Bronchial epithelial cell (primary cell): ENCODE results near the gene TACR2. TPM values are rescaled to one million over a fixed set of nuclear protein-coding genes. Genes with fewer than 3 reads are reported as not detected.

Source experiments
- DNase-seq: peaks from one replicate; pipeline ENCODE4 v3.0.0-alpha.2; 2010; ENCODE audit warnings: low read depth
- FAIRE-seq: peaks from 2 replicates; lab custom pipeline; 2011; peaks lifted over from hg19 to GRCh38; lab: Jason Lieb, UNC
- H3K27me3 ChIP-seq: 2 replicates; pipeline ENCODE4 v1.5.1; 2011; ENCODE audit warnings: low read length; ENCODE audit not compliant: control insufficient read depth, insufficient read depth
- H3K36me3 ChIP-seq: 2 replicates; pipeline ENCODE4 v1.5.1; 2011; ENCODE audit warnings: low read length; ENCODE audit not compliant: control insufficient read depth, insufficient read depth
- H3K4me3 ChIP-seq: 2 replicates; pipeline ENCODE4 v1.5.1; 2011; ENCODE audit warnings: mild to moderate bottlenecking, low read depth, low read length, control low read depth
- total RNA-seq: library from RNA; depleted of rRNA; stranded (reverse); fragments of >200 nt; gene quantifications from 2 replicates; pipeline ENCODE4 v1.2.1, GENCODE V29; 2014
- TF ChIP-seq, protein P1 (sequence below): IDR thresholded peaks from 2 replicates; pipeline ENCODE4 v1.5.1; 2011; ENCODE audit warnings: mild to moderate bottlenecking, moderate library complexity, low read length, control low read depth, inconsistent platforms; ENCODE audit not compliant: insufficient read depth, severe bottlenecking

TACR2 gene
- total RNA-seq, 1 donor from 2014 or later, result under 0.01 TPM

DNA sequence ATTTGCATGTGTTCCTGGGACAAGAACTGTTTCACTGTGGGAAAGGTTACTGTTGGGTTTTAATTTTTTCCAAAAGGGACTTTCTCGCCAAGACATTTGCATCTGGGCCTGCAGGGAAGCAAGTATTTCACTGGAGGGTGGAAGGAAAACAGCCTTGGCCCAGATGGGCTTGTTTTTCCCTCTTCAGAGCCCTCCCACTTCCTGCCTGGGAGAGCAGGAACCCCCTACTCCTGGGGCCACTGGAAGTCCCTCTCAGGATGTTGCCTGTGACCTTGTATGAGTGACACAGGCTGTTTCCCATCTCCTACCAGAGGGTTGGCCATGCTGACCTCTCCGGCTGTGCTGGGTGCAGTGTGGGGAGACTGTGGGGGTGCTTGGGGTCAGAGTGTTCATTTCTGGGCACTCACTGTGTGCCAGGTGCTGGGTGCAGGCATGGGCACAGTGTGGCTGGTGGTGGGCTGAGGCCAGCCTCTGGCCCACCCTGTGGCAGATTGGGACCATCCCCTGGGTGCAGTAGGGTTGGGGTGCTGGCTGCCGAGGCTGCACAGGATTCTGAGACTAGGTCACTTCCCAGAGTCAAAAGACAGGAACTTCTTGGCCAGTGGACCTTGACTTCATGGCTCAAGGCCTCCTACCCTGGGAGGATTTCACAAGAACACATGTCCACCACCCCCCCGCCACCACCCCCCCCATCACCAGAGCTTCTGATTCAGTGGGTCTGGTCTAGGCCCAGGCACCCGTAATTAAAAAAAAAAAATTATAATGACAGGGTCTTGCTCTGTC, 44.7 kb upstream of the TACR2 start:
- TF ChIP-seq, protein P1, sequence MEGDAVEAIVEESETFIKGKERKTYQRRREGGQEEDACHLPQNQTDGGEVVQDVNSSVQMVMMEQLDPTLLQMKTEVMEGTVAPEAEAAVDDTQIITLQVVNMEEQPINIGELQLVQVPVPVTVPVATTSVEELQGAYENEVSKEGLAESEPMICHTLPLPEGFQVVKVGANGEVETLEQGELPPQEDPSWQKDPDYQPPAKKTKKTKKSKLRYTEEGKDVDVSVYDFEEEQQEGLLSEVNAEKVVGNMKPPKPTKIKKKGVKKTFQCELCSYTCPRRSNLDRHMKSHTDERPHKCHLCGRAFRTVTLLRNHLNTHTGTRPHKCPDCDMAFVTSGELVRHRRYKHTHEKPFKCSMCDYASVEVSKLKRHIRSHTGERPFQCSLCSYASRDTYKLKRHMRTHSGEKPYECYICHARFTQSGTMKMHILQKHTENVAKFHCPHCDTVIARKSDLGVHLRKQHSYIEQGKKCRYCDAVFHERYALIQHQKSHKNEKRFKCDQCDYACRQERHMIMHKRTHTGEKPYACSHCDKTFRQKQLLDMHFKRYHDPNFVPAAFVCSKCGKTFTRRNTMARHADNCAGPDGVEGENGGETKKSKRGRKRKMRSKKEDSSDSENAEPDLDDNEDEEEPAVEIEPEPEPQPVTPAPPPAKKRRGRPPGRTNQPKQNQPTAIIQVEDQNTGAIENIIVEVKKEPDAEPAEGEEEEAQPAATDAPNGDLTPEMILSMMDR, result no peak

DNA sequence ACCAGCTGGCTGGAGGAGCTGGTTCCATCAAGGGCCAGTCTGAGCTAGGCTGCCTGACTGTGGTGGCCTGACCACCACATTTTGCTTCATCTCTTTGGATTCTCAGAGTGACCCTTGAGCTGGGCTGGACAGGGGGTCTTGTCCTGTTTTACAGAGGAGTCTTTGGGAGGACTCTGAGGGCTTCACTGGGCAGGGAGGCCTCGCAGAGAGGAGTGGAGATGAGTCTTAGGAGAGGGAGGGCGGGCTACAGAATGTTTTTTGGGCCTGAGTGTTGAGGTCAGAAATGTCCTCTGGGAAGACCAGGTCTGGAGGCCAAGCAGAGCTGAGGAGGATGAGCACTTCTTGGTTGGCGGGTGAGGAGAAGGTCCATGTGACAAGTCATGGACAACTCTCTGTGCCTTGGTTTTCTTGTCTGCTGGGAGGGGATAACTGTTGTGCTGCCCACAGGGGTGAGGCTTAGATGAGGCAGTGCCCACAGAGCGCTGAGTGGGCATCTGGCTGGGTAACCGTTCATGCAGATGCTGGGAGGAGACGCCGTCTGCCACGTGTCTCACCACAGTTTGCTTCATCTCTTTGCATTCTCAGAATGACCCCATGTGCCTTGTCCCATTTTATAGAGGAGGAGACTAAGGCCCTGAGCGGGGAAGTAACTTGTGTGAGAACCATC, 44.0 kb upstream of the TACR2 start:
- Histone ChIP-seq H3K27me3 (no peaks in the 10 kb centered on the region), H3K36me3 (no peaks in the 10 kb centered on the region), H3K4me3 (no peak overlapping the region)
- no peak for FAIRE-seq
- no peak for DNase-seq
- TF ChIP-seq, protein P1, result no peak

More for the DNA sequence above, 44.7 kb upstream of the TACR2 start:
- FAIRE-seq (no peak), DNase-seq (no peak)
- no peak overlapping the region for H3K4me3 ChIP-seq
- no peaks in the 10 kb centered on the region for H3K36me3 ChIP-seq
- H3K27me3 ChIP-seq, result no peaks in the 10 kb centered on the region

- H3K27me3 ChIP-seq, result no peaks in the 10 kb centered on the region
- no peak for FAIRE-seq
- no peak for DNase-seq
- TF ChIP-seq, protein P1, result no peak
- H3K4me3 ChIP-seq, result no peak overlapping the region
- no peaks in the 10 kb centered on the region for H3K36me3 ChIP-seq
Measured at GRCh38 chr10:69459893-69460575, 43.3 kb upstream of the TACR2 start.

DNA sequence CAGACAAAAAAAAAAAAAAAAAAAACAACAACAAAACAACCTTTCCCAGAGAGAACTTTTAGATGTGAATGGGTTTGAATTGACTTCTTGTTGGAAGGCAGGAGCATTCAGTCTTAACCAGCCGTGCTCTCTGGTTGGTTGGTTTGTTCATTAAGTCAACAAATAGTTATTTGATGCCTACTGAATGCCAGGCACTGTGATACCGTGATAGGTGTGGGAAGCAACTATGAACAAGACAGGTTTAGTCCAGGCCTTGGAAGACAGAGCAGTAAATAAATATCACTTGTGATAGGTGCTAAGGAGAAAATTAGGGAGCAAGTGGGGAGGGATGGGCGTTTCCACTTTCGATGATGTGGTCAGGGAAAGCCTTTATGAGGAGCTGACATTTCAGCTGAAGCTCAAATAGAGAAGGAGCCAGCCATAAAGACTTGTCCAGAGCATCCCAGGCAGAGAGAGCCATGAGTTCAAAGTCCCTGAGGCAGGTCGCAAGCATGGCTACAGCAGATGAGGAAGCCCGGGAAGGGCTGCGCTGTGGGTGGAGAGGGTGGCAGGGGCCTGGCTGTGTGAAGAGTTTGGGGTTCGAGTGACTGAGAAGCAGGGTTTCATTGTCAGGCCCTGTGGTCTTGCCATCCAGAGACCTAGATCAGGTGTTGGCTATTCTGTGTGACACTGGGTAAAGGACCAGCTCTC, 42.5 kb upstream of the TACR2 start:
- TF ChIP-seq, protein P1, result no peak
- Histone ChIP-seq H3K4me3 (no peak overlapping the region), H3K36me3 (no peaks in the 10 kb centered on the region), H3K27me3 (no peaks in the 10 kb centered on the region)
- no peak for FAIRE-seq
- DNase-seq, result no peak

DNA sequence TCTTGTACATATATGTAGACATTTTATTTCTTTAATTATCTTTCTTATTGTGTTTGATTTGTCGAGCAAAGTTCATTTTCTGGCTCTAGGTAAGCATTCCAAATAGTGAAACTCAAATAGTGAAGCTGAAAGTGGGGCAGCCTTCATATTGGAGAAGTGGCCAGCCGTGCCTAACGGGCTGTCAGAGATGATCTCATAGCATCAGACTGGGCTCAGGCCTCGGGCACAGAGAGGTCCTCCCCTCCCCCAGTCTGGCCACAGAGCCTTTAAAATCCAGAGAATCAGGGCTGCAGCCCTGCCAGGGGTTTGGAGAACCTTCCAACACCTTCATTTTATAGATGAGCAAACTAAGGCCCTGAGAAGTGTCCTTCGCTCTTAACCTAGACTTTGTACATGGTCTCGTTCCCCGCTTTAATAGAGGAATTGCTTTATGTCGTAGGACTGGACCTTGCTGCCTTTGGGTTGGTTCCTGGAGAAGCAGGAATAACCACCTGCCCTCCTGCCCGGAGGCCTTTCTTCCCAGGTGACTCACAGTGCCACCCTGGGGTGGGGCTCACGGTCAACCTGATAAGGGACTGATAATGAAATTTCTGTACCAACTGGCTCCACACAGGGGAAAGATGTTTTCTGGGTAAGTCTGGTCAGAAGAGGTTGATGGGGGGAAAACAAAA, 41.8 kb upstream of the TACR2 start:
- peak; percentile 61 for DNase-seq
- Histone ChIP-seq H3K36me3 (no peaks in the 10 kb centered on the region), H3K27me3 (no peaks in the 10 kb centered on the region), H3K4me3 (no peak overlapping the region)
- FAIRE-seq, result no peak
- TF ChIP-seq, protein P1, result no peak
